Gastrocnemius medialis (tissue), 4 donors: ENCODE measurements around the gene PRSS1. TPM values are rescaled to one million over a fixed set of nuclear protein-coding genes. Genes with fewer than 3 reads are reported as not detected.

ENCODE experiments used
- ATAC-seq, 2 donors: fragments of 150-250 bp; one replicate each; pipeline ENCODE4 v1.9.1; 2016
- DNase-seq, 2 donors: peaks; one replicate each; pipeline ENCODE4 v3.0.0-alpha.2; 2019
- H3K27ac ChIP-seq, 4 donors: fragments of 200-600 bp; sonication (generic); 1 replicate in 1 of 4; 2 replicates in 3 of 4; pipeline ENCODE4 v1.5.1; 2016 to 2018; ENCODE audit warnings: mild to moderate bottlenecking in 2 of 4, moderate library complexity in 1 of 4
- H3K27me3 ChIP-seq, 3 donors: fragments of 200-600 bp; sonication (generic) in 2 of 3; 1 replicate in 1 of 3; 2 replicates in 2 of 3; pipeline versions ENCODE4 v1.5.1 to v1.6.0; 2016 to 2019; ENCODE audit warnings: mild to moderate bottlenecking in 1 of 3, moderate library complexity in 1 of 3
- H3K36me3 ChIP-seq, 2 donors: fragments of 200-600 bp; sonication (generic) in 1 of 2; one replicate each; pipeline ENCODE4 v1.5.1; 2017 to 2018
- H3K4me1 ChIP-seq, 2 donors: fragments of 200-600 bp; sonication (generic) in 1 of 2; one replicate each; pipeline ENCODE4 v1.5.1; 2016 to 2017; ENCODE audit warnings: mild to moderate bottlenecking in 2 of 2
- H3K4me3 ChIP-seq, 4 donors: fragments of 200-600 bp; sonication (generic) in 3 of 4; 1 replicate in 1 of 4; 2 replicates in 3 of 4; pipeline ENCODE4 v1.5.1; 2016 to 2019; ENCODE audit warnings: mild to moderate bottlenecking in 2 of 4
- H3K9me3 ChIP-seq, 3 donors: fragments of 200-600 bp; sonication (generic) in 2 of 3; 1 replicate in 1 of 3; 2 replicates in 2 of 3; pipeline ENCODE4 v1.5.1; 2016 to 2019
- CTCF ChIP-seq, 5 experiments: fragments of 450-650 bp in 3 of 5; fragments of 200-600 bp in 2 of 5; sonication (generic) in 2 of 5; IDR thresholded peaks in 4 of 5; conservative IDR thresholded peaks in 1 of 5; 1 replicate in 4 of 5; 2 replicates in 1 of 5; pipeline ENCODE4 v1.5.1; 2016 to 2019; ENCODE audit warnings: antibody characterized with exemption in 5 of 5, mild to moderate bottlenecking in 3 of 5, moderate library complexity in 3 of 5
- POLR2A ChIP-seq, 2 donors: fragments of 450-650 bp; IDR thresholded peaks; one replicate each; pipeline ENCODE4 v1.6.1; 2017; ENCODE audit warnings: antibody characterized with exemption in 2 of 2, mild to moderate bottlenecking in 2 of 2, moderate library complexity in 2 of 2
- in situ Hi-C, 4 donors: fragments of 200-750 bp; cut with MboI; loops; one replicate each; pipeline versions ENCODE4 v1.15.0 to v1.8.0; 2017; ENCODE audit warnings: low sequenced_read_pairs in 4 of 4
- intact Hi-C: fragments of 100-400 bp; cut with DNase I; formaldehyde crosslinking; loops from one replicate; pipeline ENCODE4 v1.15.1; 2023; ENCODE audit warnings: low total_unique reads
- total RNA-seq, 4 donors: library from RNA; depleted of rRNA; stranded (reverse); fragments of >200 nt; gene quantifications; one replicate each; pipeline versions ENCODE4 v1.1.0 to v1.2.3, GENCODE V29; 2016

Gene PRSS1
- total RNA-seq, 4 donors from 2014 or later, result not detected

- peaks cover 4 to 10% of the 10 kb centered on the region in 2 donors for H3K4me1 ChIP-seq
- no peak overlapping the region for H3K27ac ChIP-seq
- no peaks in the 10 kb centered on the region for H3K36me3 ChIP-seq
- DNase-seq (no peak), ATAC-seq (no peak)
- TF ChIP-seq POLR2A (IDR thresholded peaks at IDR 0.05) (no peak), CTCF (IDR thresholded peaks at IDR 0.05 in 4 of 5, conservative IDR thresholded peaks at IDR 0.05 in 1 of 5) (no peak)
- peaks cover 20 to 24% (median 23%) of the 10 kb centered on the region in 3 donors for H3K27me3 ChIP-seq
- intact Hi-C loops (no loop called here), in situ Hi-C loops (no loop called here)
- no peaks in the 10 kb centered on the region for H3K9me3 ChIP-seq
- H3K4me3 ChIP-seq, result no peak overlapping the region
Observed at GRCh38 chr7:142801601-142802295, 52.5 kb downstream of the PRSS1 start.

- H3K36me3 ChIP-seq, result no peaks in the 10 kb centered on the region
- TF ChIP-seq POLR2A (IDR thresholded peaks at IDR 0.05) (no peak), CTCF (IDR thresholded peaks at IDR 0.05 in 4 of 5, conservative IDR thresholded peaks at IDR 0.05 in 1 of 5) (no peak)
- H3K9me3 ChIP-seq, result no peaks in the 10 kb centered on the region
- H3K4me1 ChIP-seq, result peaks cover 4% of the 10 kb centered on the region in 2 donors
- H3K4me3 ChIP-seq, result no peak overlapping the region
- H3K27me3 ChIP-seq, result peaks cover 15 to 18% (median 17%) of the 10 kb centered on the region in 3 donors
- no peak overlapping the region for H3K27ac ChIP-seq
- no peak for DNase-seq
- in situ Hi-C loops (no loop called here), intact Hi-C loops (no loop called here)
- ATAC-seq, result no peak
Observed at GRCh38 chr7:142802301-142802700, 53.0 kb downstream of the PRSS1 start.

Other genes starting within 250 kb of the PRSS1 start
- gene PRSS2, start 21.5 kb downstream of the PRSS1 start, total RNA-seq, result not detected
- gene EPHB6, start 105.6 kb downstream of the PRSS1 start, total RNA-seq, result 1 to 10 TPM; 2.0 to 8.9 (median 2.8) TPM
- not detected for gene TRPV6, start 136.3 kb downstream of the PRSS1 start, total RNA-seq
- not detected for gene TRPV5, start 184.3 kb downstream of the PRSS1 start, total RNA-seq
- not detected for gene LLCFC1, start 190.0 kb downstream of the PRSS1 start, total RNA-seq
- gene KEL, start 212.9 kb downstream of the PRSS1 start, total RNA-seq, result not detected